GM12891 (cell line): ENCODE measurements around the gene IP6K3.

ENCODE experiments used
- PAX5 ChIP-seq: IDR thresholded peaks from 2 replicates; pipeline ENCODE4 v1.6.1; 2011; ENCODE audit warnings: low read length, moderate library complexity, mild to moderate bottlenecking; ENCODE audit not compliant: insufficient read depth, severe bottlenecking
- POLR2A ChIP-seq: IDR thresholded peaks from 2 replicates; pipeline ENCODE4 v1.6.1; 2011; ENCODE audit warnings: low read depth, low read length, control low read depth
- POLR2AphosphoS5 ChIP-seq: IDR thresholded peaks from 2 replicates; pipeline ENCODE4 v1.6.1; 2011; ENCODE audit warnings: low read depth, low read length, control low read depth
- POU2F2 ChIP-seq: IDR thresholded peaks from 2 replicates; pipeline ENCODE4 v1.6.1; 2011; ENCODE audit warnings: low read depth, mild to moderate bottlenecking, control low read depth, low read length, moderate library complexity
- SPI1 ChIP-seq: IDR thresholded peaks from 2 replicates; pipeline ENCODE4 v1.6.1; 2011; ENCODE audit warnings: low read depth, low read length, control low read depth
- TAF1 ChIP-seq: IDR thresholded peaks from 2 replicates; pipeline ENCODE4 v1.6.1; 2011; ENCODE audit warnings: low read depth, low read length, control low read depth

GRCh38 chr6:33694977-33695376, 51.7 kb downstream of the IP6K3 start:
- no peak for TF ChIP-seq POLR2A
- TF ChIP-seq POLR2AphosphoS5, result no peak
- TF ChIP-seq TAF1, result no peak
- TF ChIP-seq PAX5, result no peak
- no peak for TF ChIP-seq POU2F2
- no peak for TF ChIP-seq SPI1
